HG03196 (cell line): ENCODE data around the gene CCPG1.
"Not testable (repeated sequence)": the region's sequence is repeated elsewhere in the genome, so short reads cannot be mapped to it uniquely, and the experiment has no call there.

ENCODE experiments used
- ATAC-seq: cut with Tn5 transposase; IDR thresholded peaks from one replicate; pipeline ENCODE4 v1.9.1; 2021; ENCODE audit not compliant: unreplicated experiment

The CCPG1 gene, protein sequence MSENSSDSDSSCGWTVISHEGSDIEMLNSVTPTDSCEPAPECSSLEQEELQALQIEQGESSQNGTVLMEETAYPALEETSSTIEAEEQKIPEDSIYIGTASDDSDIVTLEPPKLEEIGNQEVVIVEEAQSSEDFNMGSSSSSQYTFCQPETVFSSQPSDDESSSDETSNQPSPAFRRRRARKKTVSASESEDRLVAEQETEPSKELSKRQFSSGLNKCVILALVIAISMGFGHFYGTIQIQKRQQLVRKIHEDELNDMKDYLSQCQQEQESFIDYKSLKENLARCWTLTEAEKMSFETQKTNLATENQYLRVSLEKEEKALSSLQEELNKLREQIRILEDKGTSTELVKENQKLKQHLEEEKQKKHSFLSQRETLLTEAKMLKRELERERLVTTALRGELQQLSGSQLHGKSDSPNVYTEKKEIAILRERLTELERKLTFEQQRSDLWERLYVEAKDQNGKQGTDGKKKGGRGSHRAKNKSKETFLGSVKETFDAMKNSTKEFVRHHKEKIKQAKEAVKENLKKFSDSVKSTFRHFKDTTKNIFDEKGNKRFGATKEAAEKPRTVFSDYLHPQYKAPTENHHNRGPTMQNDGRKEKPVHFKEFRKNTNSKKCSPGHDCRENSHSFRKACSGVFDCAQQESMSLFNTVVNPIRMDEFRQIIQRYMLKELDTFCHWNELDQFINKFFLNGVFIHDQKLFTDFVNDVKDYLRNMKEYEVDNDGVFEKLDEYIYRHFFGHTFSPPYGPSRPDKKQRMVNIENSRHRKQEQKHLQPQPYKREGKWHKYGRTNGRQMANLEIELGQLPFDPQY

GRCh38 chr15:55408012-55408928, at the start of gene CCPG1, which contains the start of gene PIERCE2:
TSS of gene CCPG1 (minus strand) at chr15:55408359. CDS start at chr15:55389424, 18,935 bp downstream.
TSS of gene PIERCE2 (plus strand) at chr15:55408495. CDS start at chr15:55408769, 274 bp downstream.
- ATAC-seq, result peak; percentile 96

DNA sequence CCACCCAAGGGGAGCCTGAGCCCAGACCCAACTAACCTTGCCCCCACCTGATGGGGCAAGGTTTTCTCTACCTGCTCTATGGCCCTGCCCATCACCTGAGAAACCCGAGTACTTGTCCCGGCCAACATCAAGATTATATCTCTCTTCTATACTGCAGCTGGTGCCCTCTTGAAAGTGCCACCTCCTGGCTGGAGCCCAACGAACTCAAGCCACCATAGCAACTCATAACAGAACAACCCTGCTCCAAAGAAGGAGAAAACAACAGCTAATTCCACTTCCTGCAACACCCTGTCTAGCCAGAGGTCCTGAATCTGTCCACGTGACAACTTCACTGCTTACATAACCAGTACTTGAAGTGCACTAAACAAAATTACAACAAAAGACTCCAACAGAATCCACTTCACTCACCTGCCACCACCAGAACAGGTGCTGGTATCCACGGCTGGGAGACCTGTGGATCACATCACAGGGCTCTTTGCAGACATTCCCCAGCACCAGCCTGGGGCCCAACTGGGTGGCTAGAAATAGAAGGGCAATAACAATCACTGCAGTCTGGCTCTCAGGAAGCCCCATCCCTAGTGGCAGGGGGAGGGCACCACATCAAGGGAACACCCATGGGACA, 49.4 kb upstream of the CCPG1 start:
- ATAC-seq, result no peak

DNA sequence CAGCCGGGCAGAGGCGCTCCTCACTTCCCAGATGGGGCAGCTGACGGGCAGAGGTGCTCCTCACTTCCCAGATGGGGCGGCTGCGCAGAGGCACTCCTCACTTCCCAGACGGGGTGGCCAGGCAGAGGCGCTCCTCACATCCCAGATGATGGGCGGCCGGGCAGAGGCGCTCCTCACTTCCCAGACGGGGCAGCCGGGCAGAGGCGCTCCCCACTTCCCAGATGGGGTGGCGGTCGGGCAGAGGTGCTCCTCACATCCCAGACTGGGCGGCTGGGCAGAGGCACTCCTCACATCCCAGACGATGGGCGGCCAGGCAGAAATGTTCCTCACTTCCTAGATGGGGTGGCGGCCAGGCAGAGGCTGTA, 38.9 kb upstream of the CCPG1 start:
- not testable (repeated sequence) for ATAC-seq

DNA sequence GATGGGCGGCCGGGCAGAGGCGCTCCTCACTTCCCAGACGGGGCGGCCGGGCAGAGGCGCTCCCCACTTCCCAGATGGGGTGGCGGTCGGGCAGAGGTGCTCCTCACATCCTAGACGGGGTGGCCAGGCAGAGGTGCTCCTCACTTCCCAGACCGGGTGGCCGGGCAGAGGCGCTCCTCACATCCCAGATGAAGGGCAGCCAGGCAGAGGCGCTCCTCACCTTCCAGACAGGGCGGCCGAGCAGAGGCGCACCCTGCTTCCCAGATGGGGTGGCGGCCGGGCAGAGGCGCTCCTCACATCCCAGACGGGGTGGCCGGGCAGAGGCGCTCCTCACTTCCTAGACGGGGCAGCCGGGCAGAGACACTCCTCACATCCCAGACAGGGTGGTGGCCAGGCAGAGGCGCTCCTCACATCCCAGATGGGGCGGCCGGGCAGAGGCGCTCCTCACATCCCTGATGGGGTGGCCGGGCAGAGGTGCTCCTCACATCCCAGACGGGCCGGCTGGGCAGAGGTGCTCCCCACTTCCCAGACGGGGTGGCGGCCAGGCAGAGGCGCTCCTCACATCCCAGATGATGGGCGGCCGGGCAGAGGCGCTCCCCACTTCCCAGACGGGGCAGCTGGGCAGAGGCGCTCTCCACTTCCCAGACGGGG, 38.3 kb upstream of the CCPG1 start:
- not testable (repeated sequence) for ATAC-seq

GRCh38 chr15:55445936-55446335, 37.8 kb upstream of the CCPG1 start:
- not testable (repeated sequence) for ATAC-seq

GRCh38 chr15:55443141-55443540, 35.0 kb upstream of the CCPG1 start:
- not testable (repeated sequence) for ATAC-seq

DNA sequence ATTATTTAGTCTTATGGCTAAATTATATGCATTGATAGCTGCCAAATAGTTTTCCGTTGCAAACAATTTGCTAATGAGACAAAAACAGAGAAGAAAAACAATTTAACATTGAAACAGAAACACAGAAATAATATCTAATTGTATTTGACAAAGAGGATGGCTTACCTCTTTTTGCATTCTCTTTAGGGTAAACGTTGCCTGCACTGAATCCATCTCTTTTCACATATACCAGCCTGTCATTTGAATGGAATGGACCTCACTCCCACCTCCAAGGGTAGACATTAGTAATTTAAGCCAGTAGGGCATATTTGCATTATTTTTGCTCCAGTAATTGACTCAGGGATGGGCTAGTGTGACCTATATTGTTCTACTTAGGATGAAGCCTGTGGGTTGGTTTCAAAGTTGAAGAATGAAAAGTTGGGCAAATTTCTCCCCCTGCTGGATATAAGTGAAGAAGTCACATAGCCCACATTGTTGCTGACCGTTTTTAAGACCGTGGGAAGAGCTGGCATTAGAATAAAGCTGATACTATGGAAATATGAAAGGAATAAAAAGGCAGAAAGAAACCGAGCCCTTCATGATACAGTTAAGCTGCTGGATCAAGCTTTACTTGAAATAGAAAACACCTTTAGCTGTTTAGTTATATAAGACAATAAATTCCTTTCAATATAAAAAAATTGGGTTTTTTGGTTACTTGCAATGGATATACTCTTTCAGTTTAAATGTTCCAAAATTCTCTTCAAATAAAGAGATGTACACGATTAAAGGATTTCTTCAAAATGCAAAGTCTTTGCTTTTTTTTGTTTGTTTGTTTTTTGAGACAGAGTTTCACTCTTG, 27.0 kb upstream of the CCPG1 start:
- no peak for ATAC-seq

GRCh38 chr15:55422089-55422488, 13.9 kb upstream of the CCPG1 start:
- no peak for ATAC-seq

- no peak for ATAC-seq
Measured at GRCh38 chr15:55420171-55420866, 12.2 kb upstream of the CCPG1 start.

DNA sequence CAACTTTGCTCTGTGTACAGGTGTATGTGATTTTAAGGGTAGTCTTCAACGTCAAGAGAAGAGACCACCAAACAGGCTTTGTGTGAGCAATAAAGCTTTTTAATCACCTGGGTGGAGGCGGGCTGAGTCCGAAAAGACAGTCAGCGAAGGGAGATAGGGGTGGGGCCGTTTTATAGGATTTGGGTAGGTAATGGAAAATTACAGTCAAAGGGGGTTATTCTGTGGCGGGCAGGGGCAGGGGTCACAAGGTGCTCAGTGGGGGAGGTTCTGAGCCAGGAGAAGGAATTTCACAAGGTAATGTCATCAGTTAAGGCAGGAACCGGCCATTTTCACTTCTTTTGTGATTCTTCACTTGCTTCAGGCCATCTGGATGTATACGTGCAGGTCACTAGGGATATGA, 9.5 kb upstream of the CCPG1 start:
- not testable (repeated sequence) for ATAC-seq

DNA sequence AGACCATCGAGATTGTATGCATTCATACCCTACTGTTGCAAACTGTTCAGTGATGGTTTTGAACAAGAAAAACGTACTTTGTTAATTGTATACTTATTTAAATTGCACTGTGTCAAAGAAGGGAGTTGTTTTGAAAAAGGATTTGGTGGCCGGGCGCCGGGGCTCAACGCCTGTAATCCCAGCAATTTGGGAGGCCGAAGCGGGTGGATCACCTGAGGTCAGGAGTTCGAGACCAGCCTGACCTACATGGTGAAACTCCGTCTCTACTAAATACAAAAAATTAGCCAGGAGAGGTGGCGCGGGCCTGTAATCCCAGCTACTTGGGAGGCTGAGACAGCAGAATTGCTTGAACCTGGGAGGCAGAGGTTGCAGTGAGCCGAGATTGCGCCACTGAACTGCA, 817 bp upstream of the CCPG1 start:
- not testable (repeated sequence) for ATAC-seq

DNA sequence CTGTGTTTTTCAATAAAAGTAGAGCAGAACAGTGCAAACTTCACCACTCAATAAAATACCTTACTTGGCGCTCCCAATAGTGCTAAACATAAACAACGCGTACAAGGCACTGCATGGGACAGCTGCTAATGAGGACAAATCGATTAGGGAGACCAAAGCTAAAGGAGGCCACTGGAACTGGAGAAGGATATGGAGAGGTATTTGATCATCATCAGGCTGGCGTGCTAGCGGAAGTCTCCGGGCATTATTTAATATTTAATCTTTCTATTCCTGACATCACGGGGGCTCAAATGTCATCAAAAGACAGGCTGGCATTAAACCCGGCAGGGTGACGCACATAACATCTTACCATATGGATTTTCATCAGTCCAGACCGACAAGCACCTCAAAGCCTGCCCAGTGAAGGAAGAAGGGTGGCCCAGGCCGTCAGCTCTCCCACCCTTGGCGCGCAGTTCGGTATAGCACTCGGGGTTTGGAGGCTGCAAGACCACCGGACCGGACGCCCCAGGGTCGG, 604 bp downstream of the CCPG1 start:
- ATAC-seq, result no peak

GRCh38 chr15:55403531-55403930, 4.6 kb downstream of the CCPG1 start:
- ATAC-seq, result no peak

DNA sequence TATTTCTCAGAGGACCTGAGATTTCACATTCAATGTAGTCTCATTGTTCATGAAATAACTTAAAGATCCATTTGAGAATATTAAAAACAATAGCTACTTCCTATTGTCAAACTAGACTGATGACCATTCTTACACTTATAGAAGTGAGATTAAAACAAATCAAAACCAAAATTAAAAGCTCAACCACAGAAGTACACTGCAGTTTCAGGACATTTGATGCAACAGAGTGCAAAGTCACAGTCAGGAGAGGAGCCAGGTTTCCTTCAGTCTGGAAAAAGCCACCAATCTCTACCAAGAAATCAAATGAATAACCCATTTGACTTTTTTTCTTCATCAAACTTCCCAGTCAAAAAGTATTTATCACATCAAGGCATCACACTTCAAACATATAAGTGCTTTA, 5.5 kb downstream of the CCPG1 start:
- ATAC-seq, result peak; percentile 40

DNA sequence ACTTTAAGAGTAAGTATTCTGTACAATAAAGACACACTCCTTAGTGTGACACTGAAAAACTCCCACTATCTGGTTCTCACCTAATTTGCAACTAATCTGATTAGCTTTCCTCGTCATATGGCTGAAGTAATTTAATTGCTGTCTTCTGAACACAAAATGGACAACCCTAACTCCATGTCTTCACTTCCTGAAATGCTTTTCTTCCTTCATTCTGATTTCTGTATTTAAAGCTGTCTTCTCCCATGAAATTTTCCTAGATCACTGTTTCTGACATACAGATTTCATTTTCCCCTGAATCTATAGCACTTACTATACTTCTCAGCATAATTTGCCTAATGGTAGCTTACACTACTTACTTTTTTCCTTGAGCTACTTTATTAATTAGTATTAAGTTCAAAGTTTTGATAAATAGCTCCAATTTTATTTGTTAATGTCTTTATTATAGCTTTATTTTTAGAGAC, 6.3 kb downstream of the CCPG1 start:
- no peak for ATAC-seq

- not testable (repeated sequence) for ATAC-seq
Measured at GRCh38 chr15:55400050-55400449, 8.1 kb downstream of the CCPG1 start.

DNA sequence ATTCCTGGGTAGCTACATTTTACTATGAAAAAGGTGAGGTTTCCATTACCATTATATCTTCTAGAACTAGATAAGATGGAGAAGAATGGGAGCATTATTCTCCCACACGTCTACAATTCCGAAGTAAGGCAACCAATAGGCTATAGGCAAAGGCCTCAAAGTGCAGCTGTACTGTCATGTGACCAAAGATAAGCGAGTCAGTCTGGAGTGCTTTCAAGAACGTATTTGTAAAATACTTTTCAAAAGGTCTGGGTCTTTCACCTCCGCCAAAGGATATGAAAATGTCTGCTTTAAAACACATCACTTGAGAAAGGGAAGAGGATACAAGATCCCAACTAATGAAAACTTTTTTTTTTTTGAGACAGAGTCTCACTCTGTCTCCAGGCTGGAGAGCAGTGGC, 9.9 kb downstream of the CCPG1 start:
- no peak for ATAC-seq

- no peak for ATAC-seq
Measured at GRCh38 chr15:55394694-55395093, 13.5 kb downstream of the CCPG1 start.
